B cell (primary cell): Measurements from ENCODE around the gene TMPRSS7. TPM values are rescaled to one million over a fixed set of nuclear protein-coding genes. Genes with fewer than 3 reads are reported as not detected.

Source experiments
- ATAC-seq: fragments of 200-7000 bp; cut with Tn5 transposase; one replicate; pipeline ENCODE4 v1.10.0; 2021; ENCODE audit warnings: low read depth, mild to moderate bottlenecking, moderate number of reproducible peaks, moderate library complexity
- CTCF ChIA-PET: fragments of 350-600 bp; sonication (Branson Sonifier 250); formaldehyde crosslinking; loops from one replicate; lab custom pipeline; 2021; ENCODE audit warnings: antibody characterized with exemption, inconsistent platforms; lab: Charles Lee
- POLR2A ChIA-PET: fragments of 350-600 bp; sonication (Branson Sonifier 250); formaldehyde crosslinking; loops from one replicate; lab custom pipeline; 2021; ENCODE audit warnings: antibody characterized with exemption; lab: Charles Lee
- DNase-seq: peaks from one replicate; pipeline ENCODE4 v3.0.0; 2013
- H2AFZ ChIP-seq: 2 replicates; pipeline ENCODE4 v1.6.1; 2012; ENCODE audit warnings: mild to moderate bottlenecking, low read depth, low read length; ENCODE audit not compliant: insufficient read depth, poor library complexity, severe bottlenecking
- H3K27ac ChIP-seq, 2 donors: 1 replicate in 1 of 2; 2 replicates in 1 of 2; pipeline ENCODE4 v1.5.1; 2012 to 2013; ENCODE audit warnings: low read length in 2 of 2, mild to moderate bottlenecking in 2 of 2, moderate library complexity in 1 of 2
- H3K27me3 ChIP-seq, 4 experiments: fragments of 200-600 bp in 1 of 4; sonication (generic) in 1 of 4; replicated peaks in 1 of 4; 1 replicate in 2 of 4; 2 replicates in 2 of 4; pipeline versions ENCODE4 v1.6.1 to v1.7.0; 2013 to 2016; ENCODE audit warnings: low read length in 3 of 4, mild to moderate bottlenecking in 2 of 4, mixed read lengths in 1 of 4, moderate library complexity in 1 of 4; ENCODE audit not compliant: insufficient read depth in 4 of 4, control insufficient read depth in 3 of 4; ENCODE audit errors: control extremely low read depth in 1 of 4
- H3K36me3 ChIP-seq, 2 experiments: replicated peaks in 1 of 2; 1 replicate in 1 of 2; 2 replicates in 1 of 2; pipeline versions ENCODE4 v1.6.1 to v1.7.1; 2013; ENCODE audit warnings: low read length in 1 of 2; ENCODE audit not compliant: insufficient read depth in 2 of 2, control insufficient read depth in 1 of 2; ENCODE audit errors: control extremely low read depth in 1 of 2, extremely low read depth in 1 of 2
- H3K4me1 ChIP-seq, 2 donors: fragments of 200-600 bp in 1 of 2; sonication (generic) in 1 of 2; 1 replicate in 1 of 2; 2 replicates in 1 of 2; pipeline versions ENCODE4 v1.5.1 to v1.6.1; 2013 to 2017; ENCODE audit warnings: low read length in 2 of 2; ENCODE audit not compliant: control insufficient read depth in 2 of 2, insufficient read depth in 2 of 2
- H3K4me2 ChIP-seq: replicated peaks from 2 replicates; pipeline ENCODE3; 2012; ENCODE audit warnings: mild to moderate bottlenecking, low read depth, low read length; ENCODE audit not compliant: poor library complexity, severe bottlenecking
- H3K4me3 ChIP-seq, 5 experiments: fragments of 200-600 bp in 1 of 5; sonication (generic) in 1 of 5; 1 replicate in 3 of 5; 2 replicates in 2 of 5; pipeline versions ENCODE4 v1.5.1 to v1.7.0; 2011 to 2016; ENCODE audit warnings: low read length in 4 of 5, mild to moderate bottlenecking in 4 of 5, low read depth in 2 of 5, control low read depth in 1 of 5, moderate library complexity in 1 of 5; ENCODE audit not compliant: insufficient read depth in 1 of 5; ENCODE audit errors: control extremely low read depth in 1 of 5, extremely low read depth in 1 of 5
- H3K79me2 ChIP-seq: fragments of 200-600 bp; sonication (generic); one replicate; pipeline ENCODE4 v1.6.0; 2016; ENCODE audit warnings: low read length; ENCODE audit not compliant: control insufficient read depth, insufficient read depth
- H3K9ac ChIP-seq: fragments of 200-600 bp; sonication (generic); 2 replicates; pipeline ENCODE4 v1.6.1; 2017; ENCODE audit warnings: mild to moderate bottlenecking, low read length, moderate library complexity
- H3K9me3 ChIP-seq, 3 donors: one replicate each; pipeline versions ENCODE4 v1.6.1 to v1.7.1; 2013; ENCODE audit warnings: low read length in 2 of 3; ENCODE audit not compliant: control insufficient read depth in 2 of 3, insufficient read depth in 1 of 3; ENCODE audit errors: control extremely low read depth in 1 of 3
- H4K20me1 ChIP-seq: 2 replicates; pipeline ENCODE4 v1.6.0; 2012; ENCODE audit warnings: mild to moderate bottlenecking, low read length; ENCODE audit not compliant: insufficient read depth, control insufficient read depth, poor library complexity, severe bottlenecking
- H3K27ac Mint-ChIP-seq: one replicate; pipeline ENCODE4 v1.8.0; 2021; ENCODE audit warnings: mixed read lengths
- H3K27me3 Mint-ChIP-seq: one replicate; pipeline ENCODE4 v1.8.0; 2021; ENCODE audit warnings: mixed read lengths
- H3K4me1 Mint-ChIP-seq: one replicate; pipeline ENCODE4 v1.8.0; 2021; ENCODE audit warnings: mixed read lengths
- H3K4me3 Mint-ChIP-seq: one replicate; pipeline ENCODE4 v1.8.0; 2021; ENCODE audit warnings: mixed read lengths
- H3K9me3 Mint-ChIP-seq: one replicate; pipeline ENCODE4 v1.8.0; 2022; ENCODE audit warnings: mixed read lengths; ENCODE audit not compliant: insufficient read depth
- EZH2 ChIP-seq: IDR thresholded peaks from 2 replicates; pipeline ENCODE4 v1.6.1; 2012; ENCODE audit warnings: borderline replicate concordance, low read depth, mild to moderate bottlenecking, moderate library complexity, low read length; ENCODE audit not compliant: insufficient read depth, poor library complexity, severe bottlenecking
- WGBS: methylation state at CpG from one replicate; pipeline ENCODE4 v1.1.5; 2013; ENCODE audit warnings: missing lambda C conversion rate; ENCODE audit not compliant: insufficient coverage; 5-methylcytosine and 5-hydroxymethylcytosine counted together
- intact Hi-C: fragments of 100-400 bp; cut with micrococcal nuclease; formaldehyde crosslinking; loops from one replicate; pipeline ENCODE4 v1.10.0; 2022
- polyA plus RNA-seq: library from polyadenylated mRNA; depleted of rRNA; stranded (reverse); fragments of >200 nt; gene quantifications from 2 replicates; pipeline ENCODE4 v1.2.3, GENCODE V29; 2012
- total RNA-seq, 2 donors: library from RNA; stranded (reverse); fragments of 120-200 nt in 1 of 2; gene quantifications; 1 replicate in 1 of 2; 2 replicates in 1 of 2; pipeline versions ENCODE4 v1.2.3 to v1.2.4, GENCODE V29; 2013 to 2022
- TF ChIP-seq, protein P1 (sequence below): fragments of 200-600 bp; IDR thresholded peaks from one replicate; pipeline ENCODE4 v1.8.0; 2022; ENCODE audit warnings: antibody characterized with exemption, mild to moderate bottlenecking

The TMPRSS7 gene
- total and polyA plus RNA-seq, 2 donors (not counting 1 experiment from before 2014, with no cell fraction given) = not detected

GRCh38 chr3:112096176-112096575 lies 61.6 kb downstream of the TMPRSS7 start:
- H3K4me1 Mint-ChIP-seq = peaks cover 21% of the 10 kb centered on the region
- WGBS = 95% methylated on average over 2 of the region's 2 CpGs
- Histone ChIP-seq H3K79me2 (no peaks in the 10 kb centered on the region), H4K20me1 (no peaks in the 10 kb centered on the region), H3K27me3 (peaks cover 0 to 3% (median 0%) of the 10 kb centered on the region in 4 experiments), H3K4me3 (no peak overlapping the region), H3K4me2 (no peak overlapping the region), H3K4me1 (peaks cover 12 to 13% of the 10 kb centered on the region in 2 donors), H3K36me3 (no peaks in the 10 kb centered on the region), H3K27ac (no peak overlapping the region), H2AFZ (no peak overlapping the region), H3K9me3 (peaks cover 0 to 2% (median 0%) of the 10 kb centered on the region in 3 donors), H3K9ac (no peak overlapping the region)
- H3K27ac Mint-ChIP-seq = no peak overlapping the region
- peaks cover 3% of the 10 kb centered on the region for H3K9me3 Mint-ChIP-seq
- CTCF ChIA-PET = interaction anchor here (1.4 kb wide), 1 partner anchor 16 kb away, joined by 5 read pairs; no protein-coding TSS in a partner anchor
- H3K4me3 Mint-ChIP-seq = no peak overlapping the region
- DNase-seq (no peak), ATAC-seq (no peak)
- POLR2A ChIA-PET = no interaction called here
- TF ChIP-seq, protein P1, sequence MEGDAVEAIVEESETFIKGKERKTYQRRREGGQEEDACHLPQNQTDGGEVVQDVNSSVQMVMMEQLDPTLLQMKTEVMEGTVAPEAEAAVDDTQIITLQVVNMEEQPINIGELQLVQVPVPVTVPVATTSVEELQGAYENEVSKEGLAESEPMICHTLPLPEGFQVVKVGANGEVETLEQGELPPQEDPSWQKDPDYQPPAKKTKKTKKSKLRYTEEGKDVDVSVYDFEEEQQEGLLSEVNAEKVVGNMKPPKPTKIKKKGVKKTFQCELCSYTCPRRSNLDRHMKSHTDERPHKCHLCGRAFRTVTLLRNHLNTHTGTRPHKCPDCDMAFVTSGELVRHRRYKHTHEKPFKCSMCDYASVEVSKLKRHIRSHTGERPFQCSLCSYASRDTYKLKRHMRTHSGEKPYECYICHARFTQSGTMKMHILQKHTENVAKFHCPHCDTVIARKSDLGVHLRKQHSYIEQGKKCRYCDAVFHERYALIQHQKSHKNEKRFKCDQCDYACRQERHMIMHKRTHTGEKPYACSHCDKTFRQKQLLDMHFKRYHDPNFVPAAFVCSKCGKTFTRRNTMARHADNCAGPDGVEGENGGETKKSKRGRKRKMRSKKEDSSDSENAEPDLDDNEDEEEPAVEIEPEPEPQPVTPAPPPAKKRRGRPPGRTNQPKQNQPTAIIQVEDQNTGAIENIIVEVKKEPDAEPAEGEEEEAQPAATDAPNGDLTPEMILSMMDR = no peak
- no peak for TF ChIP-seq EZH2
- H3K27me3 Mint-ChIP-seq = peaks cover 7% of the 10 kb centered on the region
- intact Hi-C loops = no loop called here

GRCh38 chr3:112097378-112097777 lies 62.8 kb downstream of the TMPRSS7 start:
- Mint-ChIP-seq H3K4me3 (no peak overlapping the region), H3K27ac (no peak overlapping the region), H3K4me1 (peaks cover 15% of the 10 kb centered on the region), H3K9me3 (peaks cover 3% of the 10 kb centered on the region), H3K27me3 (peaks cover 7% of the 10 kb centered on the region)
- Histone ChIP-seq H3K4me2 (no peak overlapping the region), H3K9ac (no peak overlapping the region), H2AFZ (no peak overlapping the region), H3K4me1 (peaks cover 8 to 9% of the 10 kb centered on the region in 2 donors), H4K20me1 (no peaks in the 10 kb centered on the region), H3K9me3 (peaks cover 0 to 2% (median 0%) of the 10 kb centered on the region in 3 donors), H3K4me3 (no peak overlapping the region), H3K79me2 (no peaks in the 10 kb centered on the region), H3K27ac (no peak overlapping the region), H3K36me3 (no peaks in the 10 kb centered on the region), H3K27me3 (peaks cover 0 to 1% (median 0%) of the 10 kb centered on the region in 4 experiments)
- WGBS = 30% methylated on average over 4 of the region's 4 CpGs
- peak; percentile 24 for ATAC-seq
- DNase-seq = no peak
- intact Hi-C loops = no loop called here
- ChIA-PET CTCF (interaction anchor here (1.5 kb wide), 1 partner anchor 40 kb away, joined by 3 read pairs; no protein-coding TSS in a partner anchor), POLR2A (no interaction called here)
- TF ChIP-seq, protein P1 = no peak
- no peak for TF ChIP-seq EZH2
